ENCODE results near the gene QSOX1.

The QSOX1 gene

GRCh38 chr1:180247580-180247979 lies 92.9 kb downstream of the QSOX1 start:
- in situ Hi-C loops (cut with MboI; ENCODE audit: low sequenced_read_pairs) = no loop called here

GRCh38 chr1:180248176-180248575 lies 93.5 kb downstream of the QSOX1 start:
- in situ Hi-C loops (cut with MboI; ENCODE audit: low sequenced_read_pairs) = no loop called here

- in situ Hi-C loops (cut with MboI; ENCODE audit: low sequenced_read_pairs) = no loop called here
Measured at GRCh38 chr1:180248731-180249681, 94.3 kb downstream of the QSOX1 start.

GRCh38 chr1:180249725-180250498 lies 95.2 kb downstream of the QSOX1 start:
- in situ Hi-C loops (cut with MboI; ENCODE audit: low sequenced_read_pairs) = no loop called here

- in situ Hi-C loops (cut with MboI; ENCODE audit: low sequenced_read_pairs) = no loop called here
Measured at GRCh38 chr1:180250499-180250770, 95.8 kb downstream of the QSOX1 start.

- in situ Hi-C loops (cut with MboI; ENCODE audit: low sequenced_read_pairs) = no loop called here
Measured at GRCh38 chr1:180250883-180251509, 96.3 kb downstream of the QSOX1 start.

GRCh38 chr1:180251526-180252305 lies 97.0 kb downstream of the QSOX1 start:
- in situ Hi-C loops (cut with MboI; ENCODE audit: low sequenced_read_pairs) = no loop called here

GRCh38 chr1:180252638-180253536 lies 98.2 kb downstream of the QSOX1 start:
- in situ Hi-C loops (cut with MboI; ENCODE audit: low sequenced_read_pairs) = no loop called here
